Measurements from ENCODE around the gene PCDHA3.

GRCh38 chr5:140840978-140841962, 40.4 kb downstream of the PCDHA3 start, which contains the start of gene PCDHA8:
- TF ChIP-seq CTCF (IDR thresholded peaks at IDR 0.05; ENCODE audit: borderline replicate concordance, extremely low read depth, low read length, poor library complexity, severe bottlenecking) (peak; percentile 58), EZH2 (IDR thresholded peaks at IDR 0.05; ENCODE audit: borderline replicate concordance, low read depth, low read length, severe bottlenecking) (no peak)

Data from DND-41 (cell line).